Activated naive CD4-positive, alpha-beta T cell treated with anti-CD3 and anti-CD28 coated beads, Interleukin-2, amount 50 U/mL, for 72 hours (primary cell): ENCODE measurements around the gene ARVCF. TPM values are rescaled to one million over a fixed set of nuclear protein-coding genes. Genes with fewer than 3 reads are reported as not detected.

ENCODE experiments used
- ATAC-seq, 2 donors: fragments of 150-1000 bp; cut with Tn5 transposase; 2 replicates each; pipeline ENCODE4 v1.10.0; 2021; ENCODE audit warnings: mild to moderate bottlenecking in 2 of 2, moderate library complexity in 2 of 2
- DNase-seq, 2 donors: peaks; one replicate each; pipeline ENCODE4 v3.0.0; 2021 to 2022; ENCODE audit warnings: low spot score in 2 of 2
- H3K27ac Mint-ChIP-seq, 2 donors: one replicate each; pipeline ENCODE4 v1.8.0; 2022; ENCODE audit warnings: mild to moderate bottlenecking in 2 of 2, mixed read lengths in 2 of 2
- H3K36me3 Mint-ChIP-seq, 2 donors: one replicate each; pipeline ENCODE4 v1.8.0; 2022; ENCODE audit warnings: mixed read lengths in 2 of 2
- H3K9me3 Mint-ChIP-seq, 2 donors: one replicate each; pipeline ENCODE4 v1.8.0; 2022; ENCODE audit warnings: mixed read lengths in 2 of 2
- total RNA-seq, 2 donors: library from RNA; stranded (reverse); gene quantifications; one replicate each; pipeline ENCODE4 v1.2.3, GENCODE V29; 2022

Gene ARVCF
- total RNA-seq, 2 donors from 2014 or later = 1.9 to 4.3 TPM

- H3K36me3 Mint-ChIP-seq = no peaks in the 10 kb centered on the region
- no peak for ATAC-seq
- no peak overlapping the region for H3K27ac Mint-ChIP-seq
- no peak for DNase-seq
- no peaks in the 10 kb centered on the region for H3K9me3 Mint-ChIP-seq
Measured at GRCh38 chr22:20055144-20055543, 38.5 kb upstream of the ARVCF start.

DNA sequence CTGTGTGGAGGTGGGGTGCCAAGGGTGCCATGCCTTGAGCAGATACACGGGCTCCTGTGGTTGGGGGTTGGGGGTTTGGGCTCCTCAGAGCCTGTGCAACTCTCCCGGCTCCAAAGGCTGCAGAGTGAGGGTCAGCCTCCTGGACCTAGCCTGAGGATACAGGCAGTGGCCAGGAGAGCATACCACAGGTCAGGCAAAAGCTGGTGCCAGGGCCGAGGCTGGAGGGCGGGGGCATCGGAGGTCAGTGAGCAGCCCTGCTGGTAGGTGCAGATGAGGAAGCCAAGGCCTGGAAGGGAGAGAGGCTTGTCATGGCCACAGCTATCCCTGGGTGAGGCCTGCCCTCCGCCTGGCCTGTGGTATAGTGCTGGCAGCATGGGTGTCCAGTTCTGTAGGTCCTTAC, 37.9 kb upstream of the ARVCF start:
- Mint-ChIP-seq H3K36me3 (peaks cover 0 to 5% of the 10 kb centered on the region in 2 donors), H3K27ac (peak overlapping the region in 1 of 2 donors; percentile 77), H3K9me3 (no peaks in the 10 kb centered on the region)
- no peak for DNase-seq
- ATAC-seq = no peak

DNA sequence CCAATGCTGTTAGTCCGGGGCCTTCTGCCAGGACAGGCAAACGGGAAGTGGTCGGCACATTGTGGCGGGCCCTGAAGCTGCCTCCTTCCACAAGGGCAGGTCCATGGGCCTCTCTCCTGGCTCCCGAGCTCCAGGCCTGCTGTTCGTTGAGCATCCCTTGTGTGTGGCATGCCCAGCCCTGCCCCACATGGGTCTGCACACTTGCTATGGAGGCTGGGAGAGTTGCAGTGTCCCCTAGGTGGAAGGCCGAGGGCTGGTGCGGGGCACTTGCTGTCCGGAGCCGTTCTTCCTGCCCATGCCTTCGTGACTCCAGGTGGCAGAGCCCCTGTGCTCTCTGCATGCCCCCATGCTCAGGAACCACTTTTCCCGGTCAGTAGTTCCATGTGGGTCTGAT, 37.4 kb upstream of the ARVCF start:
- DNase-seq = no peak
- peaks cover 0 to 2% of the 10 kb centered on the region in 2 donors for H3K9me3 Mint-ChIP-seq
- no peak for ATAC-seq
- peaks cover 0 to 9% of the 10 kb centered on the region in 2 donors for H3K36me3 Mint-ChIP-seq
- H3K27ac Mint-ChIP-seq = peak overlapping the region in 1 of 2 donors; percentile 77

DNA sequence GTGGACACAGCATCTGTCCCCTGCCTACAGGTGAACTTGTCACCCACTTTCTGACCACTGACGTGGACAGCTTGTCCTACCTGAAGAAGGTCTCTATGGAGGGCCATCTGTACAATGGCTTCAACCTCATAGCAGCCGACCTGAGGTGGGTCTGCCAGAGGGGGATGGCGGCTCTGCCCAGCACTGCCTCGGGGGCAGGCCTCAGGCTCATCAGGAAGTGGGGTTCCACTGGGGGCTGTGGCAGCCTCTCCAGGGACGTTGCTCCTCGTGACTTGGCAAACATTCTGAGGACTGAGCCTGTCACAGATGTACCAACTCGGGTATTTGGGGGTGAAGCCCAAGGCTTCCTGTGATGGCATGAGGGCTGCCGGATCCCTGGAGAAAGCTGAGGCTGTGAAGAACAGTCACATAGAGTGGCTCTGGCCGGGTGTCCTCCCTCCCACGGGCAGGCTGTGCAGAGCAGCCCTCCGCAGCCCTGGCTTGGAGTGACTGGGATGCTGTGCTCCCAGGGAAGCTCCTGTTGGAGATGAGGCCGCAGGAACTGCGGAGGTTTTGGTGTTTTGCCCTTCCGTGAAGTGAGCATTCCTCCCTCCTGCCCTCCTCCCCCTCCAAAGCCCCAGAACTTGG, 36.9 kb upstream of the ARVCF start:
- ATAC-seq (no peak), DNase-seq (no peak)
- peak overlapping the region in 1 of 2 donors; percentile 77 for H3K27ac Mint-ChIP-seq
- H3K9me3 Mint-ChIP-seq = peaks cover 0 to 5% of the 10 kb centered on the region in 2 donors
- peaks cover 0 to 14% of the 10 kb centered on the region in 2 donors for H3K36me3 Mint-ChIP-seq

DNA sequence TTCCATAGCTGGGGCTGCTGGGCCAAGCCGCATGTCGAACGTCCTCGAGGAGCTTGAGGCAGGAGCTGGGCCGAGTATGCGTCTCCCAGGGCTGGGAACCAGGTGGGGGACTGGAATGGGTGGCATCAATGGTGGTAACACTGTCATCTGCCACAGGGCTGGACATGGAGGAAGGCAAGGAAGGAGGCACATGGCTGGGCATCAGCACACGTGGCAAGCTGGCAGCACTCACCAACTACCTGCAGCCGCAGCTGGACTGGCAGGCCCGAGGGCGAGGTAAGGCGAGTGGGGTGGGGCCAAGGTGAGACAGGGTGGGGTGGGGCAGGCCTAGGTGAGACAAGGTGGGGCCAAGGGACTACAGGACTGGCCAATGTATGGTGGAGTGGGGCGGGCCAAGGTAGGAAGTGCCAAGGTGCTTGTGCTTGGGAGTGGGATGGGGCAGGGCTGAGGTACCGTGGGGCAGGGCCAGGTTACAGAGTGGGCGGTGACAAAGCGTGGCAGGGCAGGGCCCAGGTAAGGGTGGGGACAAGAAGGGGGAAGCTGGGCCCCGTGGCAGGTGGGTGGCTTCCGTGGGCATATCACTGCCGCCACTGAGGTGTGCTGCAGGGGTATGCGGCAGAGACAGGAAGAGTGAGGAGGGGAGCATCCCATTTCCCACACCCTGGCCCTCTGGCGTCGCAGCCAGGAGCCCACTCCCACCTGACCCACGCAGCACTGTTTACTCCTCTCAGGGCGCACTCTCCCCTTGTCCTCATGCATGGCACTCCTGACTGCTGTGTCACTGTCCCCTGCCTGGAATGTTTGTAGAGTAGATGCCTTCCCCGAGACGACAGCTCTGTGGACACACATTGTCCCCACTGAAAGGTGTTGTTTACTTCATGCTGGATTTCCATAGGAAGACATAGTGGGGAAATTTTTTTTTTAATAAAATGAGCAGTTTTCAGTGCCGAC, 36.0 kb upstream of the ARVCF start:
- Mint-ChIP-seq H3K36me3 (peaks cover 0 to 24% of the 10 kb centered on the region in 2 donors), H3K27ac (no peak overlapping the region), H3K9me3 (peaks cover 0 to 5% of the 10 kb centered on the region in 2 donors)
- DNase-seq (no peak), ATAC-seq (no peak)

GRCh38 chr22:20051927-20052308, 35.3 kb upstream of the ARVCF start:
- H3K9me3 Mint-ChIP-seq = peaks cover 0 to 5% of the 10 kb centered on the region in 2 donors
- H3K27ac Mint-ChIP-seq = no peak overlapping the region

DNA sequence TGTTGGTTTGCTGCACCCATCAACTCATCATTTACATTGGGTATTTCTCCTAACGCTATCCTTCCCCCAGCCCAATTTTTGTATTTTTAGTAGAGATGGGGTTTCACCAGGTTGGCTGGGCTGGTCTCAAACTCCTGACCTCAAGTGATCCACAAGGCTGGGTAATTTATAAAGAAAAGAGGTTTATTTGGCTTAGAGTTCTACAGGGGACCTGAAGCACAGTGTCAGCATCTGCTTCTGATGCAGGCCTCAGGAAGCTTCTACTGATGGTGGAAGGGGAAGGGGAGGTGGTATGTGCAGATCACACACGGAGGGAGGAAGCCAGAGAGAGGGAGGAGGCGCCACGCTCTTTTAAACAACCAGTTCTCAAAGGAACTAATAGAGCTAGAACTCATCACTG, 30.1 kb upstream of the ARVCF start:
- ATAC-seq (no peak), DNase-seq (no peak)
- Mint-ChIP-seq H3K36me3 (peaks cover 0 to 33% of the 10 kb centered on the region in 2 donors), H3K27ac (peak overlapping the region in 1 of 2 donors; percentile 52), H3K9me3 (peaks cover 0 to 5% of the 10 kb centered on the region in 2 donors)

More at GRCh38 chr22:20051927-20052308, 35.3 kb upstream of the ARVCF start:
- no peak for DNase-seq
- no peak for ATAC-seq
- peaks cover 0 to 28% of the 10 kb centered on the region in 2 donors for H3K36me3 Mint-ChIP-seq

DNA sequence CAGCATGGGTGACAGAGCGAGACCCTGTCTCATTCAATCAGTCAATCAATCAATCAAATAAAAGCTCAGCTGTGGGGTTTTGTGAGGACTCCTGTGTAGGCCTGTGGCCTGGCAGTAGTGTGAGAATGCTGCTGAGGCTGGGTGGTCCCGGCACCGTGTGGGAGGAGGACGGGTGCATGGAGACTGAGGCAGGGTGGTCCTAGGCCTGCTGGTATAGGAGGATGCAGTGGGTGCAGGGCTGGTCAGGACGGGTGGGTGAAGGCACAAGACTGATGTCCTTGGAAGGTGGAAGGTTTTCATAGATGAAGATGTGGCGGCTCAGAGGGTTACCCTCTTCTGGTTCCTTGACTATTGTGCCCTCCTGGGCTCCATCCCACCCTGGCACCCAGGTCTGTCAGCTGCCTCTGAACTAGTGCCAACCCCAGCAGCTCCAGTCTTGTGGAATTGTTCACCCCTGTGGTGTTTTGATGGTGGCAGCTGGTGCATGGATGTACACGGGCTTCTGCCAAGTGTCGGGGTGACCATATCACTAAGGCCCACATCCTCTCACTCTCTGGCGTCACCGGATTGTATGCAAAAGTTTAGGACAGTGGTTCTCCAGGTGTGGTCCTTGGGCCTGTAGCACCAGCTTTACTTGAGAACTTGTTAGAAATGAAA, 28.0 kb upstream of the ARVCF start:
- ATAC-seq = no peak
- H3K9me3 Mint-ChIP-seq = peaks cover 0 to 5% of the 10 kb centered on the region in 2 donors
- peak overlapping the region in 1 of 2 donors; percentile 15 for H3K27ac Mint-ChIP-seq
- H3K36me3 Mint-ChIP-seq = peaks cover 0 to 29% of the 10 kb centered on the region in 2 donors
- no peak for DNase-seq

DNA sequence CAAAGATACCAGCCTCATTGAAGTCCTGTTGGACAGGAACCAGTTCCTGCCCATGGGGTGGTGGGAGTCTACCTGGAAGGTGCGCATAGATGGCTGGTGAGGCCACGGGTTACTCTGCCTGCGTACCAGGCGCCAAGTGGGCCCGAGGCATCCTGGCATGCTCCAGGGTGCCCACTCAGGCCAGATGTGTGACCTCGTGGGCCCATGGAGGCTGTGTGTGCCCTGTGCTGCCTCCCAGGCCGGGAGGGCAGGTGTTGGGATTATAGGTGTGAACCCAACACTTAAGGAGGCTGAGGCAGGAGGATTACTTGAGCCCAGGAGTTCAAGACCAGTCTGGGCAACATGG, 27.3 kb upstream of the ARVCF start:
- DNase-seq = no peak
- Mint-ChIP-seq H3K9me3 (peaks cover 0 to 2% of the 10 kb centered on the region in 2 donors), H3K27ac (no peak overlapping the region), H3K36me3 (peaks cover 0 to 23% of the 10 kb centered on the region in 2 donors)
- no peak for ATAC-seq

DNA sequence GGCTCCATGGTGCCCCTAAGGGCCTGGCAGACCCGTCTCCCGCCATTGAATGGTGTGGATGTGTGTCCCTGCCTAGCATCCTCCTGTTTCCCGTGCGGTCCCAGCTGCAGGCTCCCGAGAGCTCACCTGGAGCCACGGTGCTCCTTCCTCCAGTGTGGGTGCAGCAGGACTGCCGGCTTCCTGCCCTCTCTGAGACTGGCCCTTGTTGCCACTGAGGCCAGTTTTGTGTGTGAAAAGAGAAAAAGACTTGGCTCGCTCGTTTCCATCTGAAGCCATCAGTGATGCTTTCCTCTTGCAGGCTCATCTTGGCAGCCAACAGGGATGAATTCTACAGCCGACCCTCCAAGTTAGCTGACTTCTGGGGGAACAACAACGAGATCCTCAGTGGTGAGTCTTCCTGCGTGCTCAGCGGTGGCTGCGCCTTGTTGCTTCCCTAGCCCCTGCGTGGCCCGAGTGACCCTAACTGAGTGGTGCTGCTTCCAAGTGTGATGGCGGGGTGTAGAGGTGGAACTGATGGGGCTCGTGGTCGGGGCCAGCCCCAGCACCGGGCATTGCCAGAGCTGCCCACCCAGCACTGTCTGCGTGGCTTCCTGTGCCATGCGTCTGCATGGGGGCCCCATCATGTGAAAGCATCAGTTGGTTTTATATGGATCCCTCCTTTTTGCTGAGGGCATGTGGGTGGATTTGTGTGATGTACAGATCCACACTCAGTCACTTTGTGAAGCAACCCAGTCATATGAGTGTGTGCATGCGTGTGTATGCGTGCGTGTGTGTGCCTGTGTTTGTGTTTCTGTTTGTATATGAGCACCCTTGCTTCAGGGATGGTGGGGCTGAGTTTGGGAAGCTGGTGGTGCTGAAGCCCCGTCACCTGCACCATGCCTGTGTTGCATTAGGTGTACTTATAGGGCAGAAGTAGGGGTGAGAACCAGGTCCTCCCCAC, 26.7 kb upstream of the ARVCF start:
- Mint-ChIP-seq H3K9me3 (no peaks in the 10 kb centered on the region), H3K36me3 (peaks cover 0 to 16% of the 10 kb centered on the region in 2 donors), H3K27ac (peak overlapping the region in 1 of 2 donors; percentile 57)
- no peak for ATAC-seq
- DNase-seq = no peak

DNA sequence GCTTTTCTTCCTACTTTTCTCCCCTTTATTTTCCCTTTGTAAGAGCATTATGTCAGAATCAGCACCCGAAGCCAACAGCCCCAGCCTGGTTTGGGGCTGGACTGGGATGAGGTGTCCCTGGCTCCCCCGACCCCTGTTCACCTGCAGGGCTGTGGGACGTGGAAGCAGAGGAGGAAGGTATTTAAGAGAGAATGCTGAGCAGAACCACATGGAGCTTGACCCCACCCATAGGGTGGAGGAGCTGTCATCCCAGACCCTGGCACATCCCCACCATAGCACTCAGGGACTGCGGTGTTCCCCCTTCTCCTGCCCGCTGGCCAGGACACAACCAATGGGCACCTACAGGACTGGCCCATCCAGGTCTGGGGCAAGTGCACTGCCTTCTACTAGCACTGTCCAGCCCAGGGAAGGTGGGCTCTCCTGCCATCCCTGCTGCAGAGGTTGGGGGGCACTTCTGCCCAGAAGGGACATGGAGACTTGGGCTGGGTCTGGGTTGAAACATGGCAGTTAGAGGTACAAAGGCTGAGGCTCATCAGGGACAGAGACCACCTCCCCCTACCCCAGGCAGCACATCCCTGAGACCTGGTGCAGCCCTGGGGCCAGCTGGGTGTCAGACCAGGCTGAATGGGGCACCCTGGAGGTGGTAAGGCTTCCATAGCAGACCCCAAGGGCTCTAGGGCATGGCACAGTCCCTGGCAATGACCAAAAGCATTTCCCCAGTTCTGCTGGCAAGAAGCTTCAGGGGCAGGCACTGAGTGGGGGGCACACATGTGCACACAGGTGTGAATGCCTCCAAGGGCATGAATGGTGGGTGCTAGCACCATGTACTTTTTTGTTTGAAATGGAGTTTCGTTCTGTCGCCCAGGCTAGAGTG, 23.9 kb upstream of the ARVCF start:
- DNase-seq (no peak), ATAC-seq (no peak)
- H3K9me3 Mint-ChIP-seq = no peaks in the 10 kb centered on the region
- H3K36me3 Mint-ChIP-seq = no peaks in the 10 kb centered on the region
- H3K27ac Mint-ChIP-seq = no peak overlapping the region

- no peak overlapping the region for H3K27ac Mint-ChIP-seq
- no peaks in the 10 kb centered on the region for H3K36me3 Mint-ChIP-seq
- no peak for ATAC-seq
Measured at GRCh38 chr22:20039683-20040325, 23.2 kb upstream of the ARVCF start.

GRCh38 chr22:20038574-20038973, 22.0 kb upstream of the ARVCF start:
- no peak overlapping the region for H3K27ac Mint-ChIP-seq
- no peaks in the 10 kb centered on the region for H3K36me3 Mint-ChIP-seq
- ATAC-seq (no peak), DNase-seq (no peak)
- H3K9me3 Mint-ChIP-seq = no peaks in the 10 kb centered on the region

More at GRCh38 chr22:20039683-20040325, 23.2 kb upstream of the ARVCF start:
- no peaks in the 10 kb centered on the region for H3K9me3 Mint-ChIP-seq
- DNase-seq = no peak

GRCh38 chr22:20037419-20037818, 20.8 kb upstream of the ARVCF start:
- Mint-ChIP-seq H3K27ac (peak overlapping the region in 1 of 2 donors; percentile 81), H3K36me3 (no peaks in the 10 kb centered on the region), H3K9me3 (no peaks in the 10 kb centered on the region)
- ATAC-seq = peak; percentile 86 to 92
- no peak for DNase-seq
